Measurements from ENCODE around the gene CEP152. TPM values are rescaled to one million over a fixed set of nuclear protein-coding genes. Genes with fewer than 3 reads are reported as not detected.

CEP152 gene
- total and polyA plus RNA-seq, 2 donors (not counting 1 experiment from before 2014, with no cell fraction given), result 1.5 to 18.0 TPM

DNA sequence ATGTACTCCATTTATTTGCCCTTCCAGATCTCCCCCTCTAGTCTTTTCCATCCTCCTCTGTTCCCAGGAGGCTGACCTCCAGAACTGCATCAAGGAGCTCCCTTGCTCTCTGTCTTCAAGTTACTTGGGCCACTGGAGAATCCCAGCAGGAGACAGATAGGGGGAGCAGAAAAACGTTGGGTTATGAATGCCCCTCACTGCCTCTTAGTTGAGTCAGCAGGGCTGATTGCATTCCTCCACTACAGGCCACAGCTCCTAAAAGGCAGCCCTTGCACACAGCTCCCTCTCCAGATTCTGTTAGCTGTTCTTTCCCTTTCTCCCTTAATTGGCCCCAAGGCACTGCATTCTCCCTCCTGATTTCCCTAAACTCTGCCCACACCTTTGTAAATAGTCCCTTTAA lies 12.4 kb upstream of the CEP152 start:
- intact Hi-C loops (cut with micrococcal nuclease), result no loop called here
- Histone ChIP-seq H3K4me2 (replicated peaks; ENCODE audit: low read depth, low read length, poor library complexity, severe bottlenecking) (no peak overlapping the region), H3K4me1 (ENCODE audit: control insufficient read depth in 2 of 2, insufficient read depth in 2 of 2, low read length in 2 of 2) (no peaks in the 10 kb centered on the region), H3K27me3 (replicated peaks in 1 of 4; ENCODE audit: control extremely low read depth in 1 of 4, control insufficient read depth in 3 of 4, insufficient read depth in 4 of 4, low read length in 3 of 4) (peaks cover 0 to 4% (median 0%) of the 10 kb centered on the region in 4 experiments), H3K9me3 (ENCODE audit: control extremely low read depth in 1 of 3, control insufficient read depth in 2 of 3, insufficient read depth in 1 of 3, low read length in 2 of 3) (peaks cover 0 to 5% (median 0%) of the 10 kb centered on the region in 3 donors), H3K4me3 (ENCODE audit: control extremely low read depth in 1 of 5, extremely low read depth in 1 of 5, insufficient read depth in 1 of 5, low read depth in 2 of 5, low read length in 4 of 5) (no peak overlapping the region), H2AFZ (ENCODE audit: insufficient read depth, low read depth, low read length, poor library complexity, severe bottlenecking) (no peak overlapping the region), H3K9ac (ENCODE audit: low read length) (no peak overlapping the region), H4K20me1 (ENCODE audit: control insufficient read depth, insufficient read depth, low read length, poor library complexity, severe bottlenecking) (no peaks in the 10 kb centered on the region), H3K27ac (ENCODE audit: low read length in 2 of 2) (no peak overlapping the region), H3K79me2 (ENCODE audit: control insufficient read depth, insufficient read depth, low read length) (no peaks in the 10 kb centered on the region), H3K36me3 (replicated peaks in 1 of 2; ENCODE audit: control extremely low read depth in 1 of 2, control insufficient read depth in 1 of 2, extremely low read depth in 1 of 2, insufficient read depth in 2 of 2, low read length in 1 of 2) (no peaks in the 10 kb centered on the region)
- 67% methylated on average over 1 of the region's 1 CpG for WGBS (ENCODE audit: insufficient coverage)
- H3K4me1 Mint-ChIP-seq, result no peaks in the 10 kb centered on the region
- no peak overlapping the region for H3K4me3 Mint-ChIP-seq
- H3K27ac Mint-ChIP-seq, result no peak overlapping the region
- CTCF ChIA-PET, result no interaction called here
- TF ChIP-seq, protein P1, sequence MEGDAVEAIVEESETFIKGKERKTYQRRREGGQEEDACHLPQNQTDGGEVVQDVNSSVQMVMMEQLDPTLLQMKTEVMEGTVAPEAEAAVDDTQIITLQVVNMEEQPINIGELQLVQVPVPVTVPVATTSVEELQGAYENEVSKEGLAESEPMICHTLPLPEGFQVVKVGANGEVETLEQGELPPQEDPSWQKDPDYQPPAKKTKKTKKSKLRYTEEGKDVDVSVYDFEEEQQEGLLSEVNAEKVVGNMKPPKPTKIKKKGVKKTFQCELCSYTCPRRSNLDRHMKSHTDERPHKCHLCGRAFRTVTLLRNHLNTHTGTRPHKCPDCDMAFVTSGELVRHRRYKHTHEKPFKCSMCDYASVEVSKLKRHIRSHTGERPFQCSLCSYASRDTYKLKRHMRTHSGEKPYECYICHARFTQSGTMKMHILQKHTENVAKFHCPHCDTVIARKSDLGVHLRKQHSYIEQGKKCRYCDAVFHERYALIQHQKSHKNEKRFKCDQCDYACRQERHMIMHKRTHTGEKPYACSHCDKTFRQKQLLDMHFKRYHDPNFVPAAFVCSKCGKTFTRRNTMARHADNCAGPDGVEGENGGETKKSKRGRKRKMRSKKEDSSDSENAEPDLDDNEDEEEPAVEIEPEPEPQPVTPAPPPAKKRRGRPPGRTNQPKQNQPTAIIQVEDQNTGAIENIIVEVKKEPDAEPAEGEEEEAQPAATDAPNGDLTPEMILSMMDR (IDR thresholded peaks at IDR 0.05), result no peak
- no peak for TF ChIP-seq EZH2 (IDR thresholded peaks at IDR 0.05; ENCODE audit: borderline replicate concordance, insufficient read depth, low read depth, low read length, poor library complexity, severe bottlenecking)
- POLR2A ChIA-PET, result no interaction called here
- DNase-seq (no peak), ATAC-seq (ENCODE audit: low read depth) (no peak)
- H3K9me3 Mint-ChIP-seq (ENCODE audit: insufficient read depth), result no peaks in the 10 kb centered on the region
- H3K27me3 Mint-ChIP-seq, result peaks cover 19% of the 10 kb centered on the region

DNA sequence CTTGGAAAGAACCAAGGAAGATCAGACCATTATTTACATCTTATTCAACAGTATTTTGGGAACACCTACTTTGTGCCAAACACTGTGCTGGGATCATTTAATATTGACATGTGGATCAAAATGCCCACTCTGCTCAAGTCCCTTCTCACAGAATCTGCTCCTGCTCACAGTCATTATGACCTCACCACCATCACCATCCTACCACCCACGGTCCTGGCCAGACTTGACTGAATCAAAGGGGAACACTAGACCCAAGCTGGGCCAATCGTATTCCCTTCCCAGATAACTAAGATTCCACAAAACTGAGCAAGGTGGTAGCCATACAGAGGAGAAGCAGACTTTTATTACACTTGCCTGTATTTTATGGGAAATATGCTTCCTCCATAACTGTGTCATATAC lies 3.4 kb upstream of the CEP152 start:
- Histone ChIP-seq H3K4me1 (ENCODE audit: control insufficient read depth in 2 of 2, insufficient read depth in 2 of 2, low read length in 2 of 2) (peaks cover 10 to 15% of the 10 kb centered on the region in 2 donors), H3K79me2 (ENCODE audit: control insufficient read depth, insufficient read depth, low read length) (peaks cover 5% of the 10 kb centered on the region), H3K9me3 (ENCODE audit: control extremely low read depth in 1 of 3, control insufficient read depth in 2 of 3, insufficient read depth in 1 of 3, low read length in 2 of 3) (no peaks in the 10 kb centered on the region), H3K27me3 (replicated peaks in 1 of 4; ENCODE audit: control extremely low read depth in 1 of 4, control insufficient read depth in 3 of 4, insufficient read depth in 4 of 4, low read length in 3 of 4) (peaks cover 0 to 7% (median 0%) of the 10 kb centered on the region in 4 experiments), H4K20me1 (ENCODE audit: control insufficient read depth, insufficient read depth, low read length, poor library complexity, severe bottlenecking) (no peaks in the 10 kb centered on the region), H3K9ac (ENCODE audit: low read length) (no peak overlapping the region), H3K4me3 (ENCODE audit: control extremely low read depth in 1 of 5, extremely low read depth in 1 of 5, insufficient read depth in 1 of 5, low read depth in 2 of 5, low read length in 4 of 5) (no peak overlapping the region), H3K36me3 (replicated peaks in 1 of 2; ENCODE audit: control extremely low read depth in 1 of 2, control insufficient read depth in 1 of 2, extremely low read depth in 1 of 2, insufficient read depth in 2 of 2, low read length in 1 of 2) (no peaks in the 10 kb centered on the region), H3K4me2 (replicated peaks; ENCODE audit: low read depth, low read length, poor library complexity, severe bottlenecking) (no peak overlapping the region), H2AFZ (ENCODE audit: insufficient read depth, low read depth, low read length, poor library complexity, severe bottlenecking) (no peak overlapping the region), H3K27ac (ENCODE audit: low read length in 2 of 2) (no peak overlapping the region)
- H3K27ac Mint-ChIP-seq, result no peak overlapping the region
- H3K4me3 Mint-ChIP-seq, result no peak overlapping the region
- TF ChIP-seq, protein P1 (IDR thresholded peaks at IDR 0.05), result no peak
- no peak for TF ChIP-seq EZH2 (IDR thresholded peaks at IDR 0.05; ENCODE audit: borderline replicate concordance, insufficient read depth, low read depth, low read length, poor library complexity, severe bottlenecking)
- H3K9me3 Mint-ChIP-seq (ENCODE audit: insufficient read depth), result no peaks in the 10 kb centered on the region
- ChIA-PET POLR2A (no interaction called here), CTCF (no interaction called here)
- intact Hi-C loops (cut with micrococcal nuclease), result loop anchor here (5.0 to 10.0 kb wide), 2 partner anchors 637 to 1871 kb away; partner anchors contain the start of genes MYEF2 and TRPM7
- ATAC-seq (ENCODE audit: low read depth) (no peak), DNase-seq (no peak)
- H3K27me3 Mint-ChIP-seq, result peaks cover 4% of the 10 kb centered on the region
- no CpG with 5 or more reads among the region's 2 CpGs for WGBS (ENCODE audit: insufficient coverage)
- peaks cover 16% of the 10 kb centered on the region for H3K4me1 Mint-ChIP-seq

Data from B cell (primary cell).